Esophagus mucosa (tissue), 1 donor: ENCODE measurements around the gene PRPF31. TPM values are rescaled to one million over a fixed set of nuclear protein-coding genes. Genes with fewer than 3 reads are reported as not detected.
"Not testable (repeated sequence)": the region's sequence is repeated elsewhere in the genome, so short reads cannot be mapped to it uniquely, and the experiment has no call there.

Experiments
- ATAC-seq: fragments of 200-7000 bp; cut with Tn5 transposase; one replicate; pipeline ENCODE4 v1.9.1; 2020
- total RNA-seq: library from RNA; stranded (reverse); gene quantifications from one replicate; pipeline ENCODE4 v1.2.4, GENCODE V29; 2023
- donor health status: DM: yes; HTN: yes; CAD: no.

The PRPF31 gene
- 34.3 TPM for total RNA-seq

DNA sequence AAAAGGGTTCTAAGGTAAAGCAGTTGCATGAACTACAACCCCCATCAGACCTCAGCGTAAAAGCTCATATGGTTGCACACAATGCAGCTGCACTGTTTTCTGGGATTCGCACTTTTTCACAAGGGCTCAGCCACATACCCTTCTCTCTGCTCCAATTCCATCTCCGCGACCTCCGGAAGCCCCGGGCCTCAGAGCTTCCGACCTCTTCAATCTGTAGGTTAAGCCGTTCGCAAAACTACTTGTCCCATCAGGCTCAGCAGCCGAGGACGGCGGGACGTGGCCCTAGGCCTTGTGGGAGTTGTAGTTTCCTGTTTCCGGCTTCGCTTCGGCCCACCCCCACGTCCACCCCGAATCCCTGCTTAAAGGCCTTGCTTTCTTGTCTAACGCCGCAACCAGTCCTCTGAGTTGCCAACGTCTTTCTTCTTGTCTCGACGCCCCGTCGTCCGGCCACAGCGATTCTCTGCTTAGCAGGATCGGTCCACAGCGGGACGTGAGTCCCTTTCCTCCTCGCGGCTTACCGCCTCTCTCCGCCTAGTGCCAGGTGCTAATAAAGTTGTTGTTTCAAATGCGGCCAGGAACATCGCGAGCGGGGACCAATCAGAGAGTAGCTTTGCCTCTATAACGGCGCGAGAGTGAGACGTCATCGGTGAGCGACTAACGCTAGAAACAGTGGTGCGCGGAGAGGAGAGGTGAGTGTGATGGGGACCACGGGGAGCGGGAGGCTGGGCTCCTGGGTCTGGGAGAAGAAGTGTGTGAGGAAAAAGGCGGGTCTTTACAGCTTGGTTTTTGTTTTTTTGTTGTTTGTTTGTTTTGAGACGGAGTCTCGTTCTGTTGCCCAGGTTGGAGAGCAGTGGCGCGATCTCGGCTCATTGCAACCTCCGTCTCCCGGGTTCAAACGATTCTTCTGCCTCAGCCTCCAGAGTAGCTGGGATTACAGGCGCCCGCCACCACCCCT is at the start of gene PRPF31, which contains the start of gene TFPT:
Gene PRPF31, plus strand, starts transcription at position 646 of the 955 bp plus-strand sequence. CDS start 2,525 bp downstream, outside the sequence.
Gene TFPT, minus strand, starts transcription at position 549 of the 955 bp plus-strand sequence. Its CDS starts 388 bp downstream, at position 161.
- ATAC-seq, result peak; percentile 94

- no peak for ATAC-seq
Observed at GRCh38 chr19:54069470-54069869, 46.1 kb upstream of the PRPF31 start.

DNA sequence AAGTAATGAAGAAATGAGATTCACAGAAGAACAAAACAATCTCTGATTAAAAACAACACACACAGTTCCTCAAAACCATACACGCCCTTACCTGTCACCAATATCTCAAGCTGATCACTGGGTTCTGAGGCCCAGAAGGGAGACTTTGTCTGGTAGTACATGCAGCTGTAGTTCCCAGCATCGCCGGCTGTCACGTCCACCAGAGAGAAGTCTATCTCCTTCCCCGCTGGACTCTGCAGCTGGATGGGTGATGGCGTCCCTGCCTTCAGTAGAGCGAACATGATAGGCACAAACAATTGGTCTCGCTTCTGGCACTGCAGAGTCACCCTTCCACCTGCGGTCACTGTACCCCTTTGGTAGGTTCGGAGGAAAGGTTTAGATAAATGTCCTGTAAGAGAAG is 41.7 kb upstream of the PRPF31 start:
- no peak for ATAC-seq

- ATAC-seq, result no peak
Observed at GRCh38 chr19:54074851-54075250, 40.7 kb upstream of the PRPF31 start.

- no peak for ATAC-seq
Observed at GRCh38 chr19:54077334-54077733, 38.2 kb upstream of the PRPF31 start.

- no peak for ATAC-seq
Observed at GRCh38 chr19:54081032-54081431, 34.5 kb upstream of the PRPF31 start, which contains the start of gene TARM1. Gene TARM1, minus strand, starts transcription at chr19:54081365. Its CDS starts 25 bp downstream, at chr19:54081340.

GRCh38 chr19:54084410-54084809 is 31.1 kb upstream of the PRPF31 start:
- no peak for ATAC-seq

DNA sequence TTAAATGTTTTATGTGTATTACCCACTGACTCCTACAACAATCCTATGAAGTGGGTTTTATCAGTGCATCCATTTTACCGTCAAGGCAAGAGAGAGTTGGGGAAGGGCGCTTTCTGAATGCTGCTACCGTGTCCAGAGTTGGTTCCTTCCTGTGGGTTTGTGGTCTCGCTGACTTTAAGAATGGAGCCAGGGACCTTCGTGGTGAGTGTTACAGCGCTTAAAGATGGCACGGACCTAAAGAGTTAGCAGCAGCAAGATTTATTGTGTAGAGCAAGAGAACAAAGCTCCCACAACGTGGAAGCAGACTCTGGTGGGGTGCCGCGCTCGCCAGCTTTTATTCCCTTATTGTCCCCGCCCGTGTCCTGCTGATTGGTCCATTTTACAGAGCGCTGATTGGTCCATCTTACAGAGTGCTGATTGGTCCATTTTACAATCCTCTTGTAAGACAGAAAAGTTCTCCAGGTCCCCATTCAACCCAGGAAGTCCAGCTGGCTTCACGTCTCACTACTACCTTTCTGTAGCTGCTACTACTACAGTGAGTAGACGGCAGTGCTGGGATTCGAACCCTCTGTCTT is 21.0 kb upstream of the PRPF31 start:
- ATAC-seq, result no peak

DNA sequence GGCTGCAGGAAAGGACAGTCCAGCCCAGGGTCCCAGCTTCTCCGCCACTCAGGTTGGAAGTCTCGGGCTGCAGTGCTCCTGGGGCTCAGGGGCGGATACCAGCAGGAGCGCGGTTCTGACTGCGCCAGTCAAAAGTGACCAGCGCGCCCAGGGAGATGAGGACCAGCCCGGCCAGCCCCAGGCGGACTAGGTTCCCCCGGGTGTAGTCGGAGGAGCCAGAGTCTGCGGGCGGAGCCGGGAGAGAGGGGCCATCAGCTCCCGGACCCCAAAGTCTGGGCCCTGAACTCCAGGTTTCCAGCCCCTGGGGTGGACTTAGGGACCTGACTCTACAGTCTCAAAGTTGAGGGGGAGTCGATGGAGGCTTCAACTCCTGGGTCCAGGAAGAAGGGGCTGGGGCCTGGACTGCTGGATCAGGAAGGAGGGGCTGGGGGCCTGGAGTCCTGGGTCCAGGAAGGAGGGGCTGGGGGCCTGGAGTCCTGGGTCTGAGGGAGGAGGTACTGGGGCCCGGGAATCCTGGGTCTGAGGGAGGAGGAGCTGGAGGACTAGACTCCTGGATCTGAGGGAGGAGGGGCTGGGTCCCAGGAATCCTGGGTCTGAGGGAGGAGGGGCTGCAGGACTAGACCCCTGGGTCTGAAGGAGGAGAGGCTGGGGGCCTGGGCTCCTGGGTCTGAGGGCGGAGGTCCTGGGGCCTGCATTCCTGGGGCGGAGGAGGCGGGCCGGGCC is 20.3 kb upstream of the PRPF31 start:
- no peak for ATAC-seq

DNA sequence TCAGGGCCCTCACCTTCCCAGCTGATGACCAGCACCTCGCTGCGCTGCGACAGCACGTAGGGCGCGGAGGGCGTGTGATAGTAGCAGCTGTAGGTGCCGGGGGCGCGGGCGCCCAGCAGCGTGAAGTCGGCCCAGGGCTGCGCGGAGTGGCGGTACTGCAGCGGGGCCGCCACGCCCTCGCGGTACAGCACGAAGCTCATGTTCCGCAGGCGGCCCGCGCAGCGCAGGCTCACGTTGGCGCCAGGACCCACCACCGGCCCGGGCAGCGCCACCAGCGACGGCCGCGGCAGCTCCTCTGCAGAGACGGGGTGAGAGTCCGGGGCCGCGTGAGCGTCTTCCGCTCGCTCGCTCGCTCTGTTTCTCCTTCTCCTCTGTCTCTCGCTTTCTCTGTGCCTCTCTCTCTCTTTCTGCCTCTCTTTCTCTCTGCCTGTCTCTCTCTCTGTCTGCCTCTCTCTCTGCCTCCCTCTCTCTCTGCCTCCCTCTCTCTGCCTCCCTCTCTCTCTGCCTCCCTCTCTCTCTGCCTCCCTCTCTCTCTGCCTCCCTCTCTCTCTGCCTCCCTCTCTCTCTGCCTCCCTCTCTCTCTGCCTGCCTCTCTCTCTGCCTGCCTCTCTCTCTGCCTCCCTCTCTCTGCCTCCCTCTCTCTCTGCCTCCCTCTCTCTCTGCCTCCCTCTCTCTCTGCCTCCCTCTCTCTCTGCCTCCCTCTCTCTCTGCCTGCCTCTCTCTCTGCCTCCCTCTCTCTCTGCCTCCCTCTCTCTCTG is 19.5 kb upstream of the PRPF31 start:
- ATAC-seq, result peak; percentile 83

DNA sequence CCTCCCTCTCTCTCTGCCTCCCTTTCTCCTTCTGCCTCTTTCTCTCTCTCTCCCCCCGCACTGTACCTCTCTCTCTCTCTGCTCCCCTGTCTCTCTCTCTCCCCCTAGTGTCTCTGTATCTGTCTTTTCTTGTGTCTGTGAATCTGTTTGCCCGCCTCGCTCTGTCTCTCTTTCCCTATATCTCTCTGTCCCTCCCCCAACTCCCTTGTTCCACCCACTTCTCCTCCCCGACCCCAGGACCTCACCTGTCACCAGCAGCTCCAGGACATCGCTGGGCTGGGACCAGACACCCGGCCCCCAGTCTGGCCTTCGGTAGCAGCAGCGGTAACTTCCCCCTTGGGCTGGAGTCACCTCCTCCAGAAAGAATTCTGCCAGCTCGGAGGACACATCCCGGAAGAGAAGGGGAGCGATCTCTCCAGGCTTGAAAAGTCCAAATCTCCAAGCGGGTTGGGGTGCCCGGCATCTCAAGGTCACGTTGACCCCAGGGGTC is 18.9 kb upstream of the PRPF31 start:
- ATAC-seq, result peak; percentile 42

GRCh38 chr19:54099190-54099902 is 16.2 kb upstream of the PRPF31 start:
- no peak for ATAC-seq

DNA sequence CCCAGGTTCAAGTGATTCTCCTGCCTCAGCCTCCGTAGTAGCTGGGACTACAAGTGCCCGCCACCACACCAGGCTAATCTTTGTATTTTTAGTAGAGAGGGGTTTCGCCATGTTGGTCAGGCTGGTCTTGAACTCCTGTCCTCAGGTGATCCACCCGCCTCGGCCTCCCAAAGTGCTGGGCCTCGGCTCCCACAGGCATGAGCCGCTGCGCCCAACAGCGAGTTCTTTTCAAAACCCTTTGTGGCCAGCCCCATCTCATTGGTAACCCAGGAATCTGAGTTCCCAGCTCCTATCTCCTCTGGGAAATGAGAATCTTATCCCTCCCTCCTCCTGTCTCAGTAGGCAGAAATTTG is 15.7 kb upstream of the PRPF31 start:
- not testable (repeated sequence) for ATAC-seq

DNA sequence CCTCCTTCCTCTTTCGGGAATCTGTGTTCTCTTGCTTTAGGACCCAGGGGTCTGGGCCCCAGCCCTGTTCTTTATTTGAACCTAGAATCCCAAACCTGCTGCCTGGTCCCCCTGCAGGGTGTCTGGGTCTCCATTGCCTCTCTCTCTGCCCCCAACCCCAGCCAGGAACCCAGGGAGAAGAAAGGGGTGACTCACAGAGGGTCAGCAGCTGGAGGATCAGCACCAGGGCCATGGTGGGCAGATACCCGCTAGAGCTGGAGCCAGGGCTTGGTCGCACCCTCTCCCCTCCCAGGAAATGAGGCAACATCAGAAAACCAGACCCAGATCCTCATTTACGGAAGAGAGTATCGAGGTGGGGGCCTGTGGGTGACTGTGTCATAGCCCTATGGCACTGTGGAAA is 15.0 kb upstream of the PRPF31 start, which contains the start of gene OSCAR:
Gene OSCAR, minus strand, starts transcription at position 243 of the 400 bp plus-strand sequence. Its CDS starts 11 bp downstream, at position 232.
- no peak for ATAC-seq

- ATAC-seq, result peak; percentile 99
Observed at GRCh38 chr19:54102421-54103169, 13.0 kb upstream of the PRPF31 start, which contains the start of gene NDUFA3. Gene NDUFA3, plus strand, starts transcription at chr19:54102855. Its CDS starts 24 bp downstream, at chr19:54102879.

GRCh38 chr19:54104998-54105715 is 10.4 kb upstream of the PRPF31 start:
- ATAC-seq, result no peak

- no peak for ATAC-seq
Observed at GRCh38 chr19:54105796-54106195, 9.8 kb upstream of the PRPF31 start.

GRCh38 chr19:54106716-54107115 is 8.8 kb upstream of the PRPF31 start:
- no peak for ATAC-seq

- no peak for ATAC-seq
Observed at GRCh38 chr19:54107876-54108490, 7.6 kb upstream of the PRPF31 start.
